Measurements from ENCODE around the gene PYM1.
"Not testable (repeated sequence)": the region's sequence is repeated elsewhere in the genome, so short reads cannot be mapped to it uniquely, and the experiment has no call there.

PYM1 gene

GRCh38 chr12:55938826-55939501 lies 11.3 kb upstream of the PYM1 start:
- no peak for DNase-seq

GRCh38 chr12:55937981-55938380 lies 10.3 kb upstream of the PYM1 start:
- no peak for DNase-seq

- no peak for DNase-seq
Observed at GRCh38 chr12:55935738-55936151, 8.1 kb upstream of the PYM1 start.

- DNase-seq, result no peak
Observed at GRCh38 chr12:55934773-55935172, 7.1 kb upstream of the PYM1 start.

GRCh38 chr12:55933799-55934742 lies 6.4 kb upstream of the PYM1 start:
- DNase-seq, result no peak

GRCh38 chr12:55933169-55933798 lies 5.6 kb upstream of the PYM1 start:
- peak; percentile 24 for DNase-seq

GRCh38 chr12:55932551-55932910 lies 4.8 kb upstream of the PYM1 start:
- DNase-seq, result peak; percentile 69

GRCh38 chr12:55931780-55932550 lies 4.3 kb upstream of the PYM1 start:
- DNase-seq, result peak; percentile 35

GRCh38 chr12:55931317-55931779 lies 3.7 kb upstream of the PYM1 start:
- DNase-seq, result no peak

GRCh38 chr12:55930771-55931316 lies 3.1 kb upstream of the PYM1 start, which contains the start of gene DGKA:
Gene DGKA (plus strand): TSS chr12:55931162. CDS start chr12:55936504, 5,342 bp downstream.
- peak; percentile 52 for DNase-seq

- DNase-seq, result peak; percentile 87
Observed at GRCh38 chr12:55929306-55929791, 1.7 kb upstream of the PYM1 start.

- DNase-seq, result peak; percentile 93
Observed at GRCh38 chr12:55926738-55927587, 731 bp downstream of the PYM1 start.

GRCh38 chr12:55925870-55926737 lies 1.6 kb downstream of the PYM1 start:
- no peak for DNase-seq

- DNase-seq, result no peak
Observed at GRCh38 chr12:55925371-55925770, 2.3 kb downstream of the PYM1 start.

GRCh38 chr12:55923648-55924047 lies 4.0 kb downstream of the PYM1 start:
- not testable (repeated sequence) for DNase-seq

GRCh38 chr12:55922126-55922525 lies 5.6 kb downstream of the PYM1 start:
- DNase-seq, result no peak

- DNase-seq, result not testable (repeated sequence)
Observed at GRCh38 chr12:55919032-55919431, 8.7 kb downstream of the PYM1 start.

GRCh38 chr12:55915482-55915859 lies 12.2 kb downstream of the PYM1 start:
- no peak for DNase-seq

GRCh38 chr12:55912908-55913307 lies 14.8 kb downstream of the PYM1 start:
- DNase-seq, result no peak

- DNase-seq, result no peak
Observed at GRCh38 chr12:55909513-55909884, 18.2 kb downstream of the PYM1 start.
